ENCODE results near the gene SNORC.

GRCh38 chr2:232896720-232897597 lies 26.9 kb downstream of the SNORC start:
- TF ChIP-seq USF2 (IDR thresholded peaks at IDR 0.05; ENCODE audit: low read depth, low read length) (no peak), CTCF (conservative IDR thresholded peaks at IDR 0.05; ENCODE audit: low read depth, low read length) (no peak)
